ENCODE data around the gene C20orf202. TPM values are rescaled to one million over a fixed set of nuclear protein-coding genes. Genes with fewer than 3 reads are reported as not detected.
A peak's percentile ranks its signal among the peaks of the same experiment; 100 is the strongest.

Gene C20orf202
- total RNA-seq, 1 donor from 2014 or later: 0.92 TPM

DNA sequence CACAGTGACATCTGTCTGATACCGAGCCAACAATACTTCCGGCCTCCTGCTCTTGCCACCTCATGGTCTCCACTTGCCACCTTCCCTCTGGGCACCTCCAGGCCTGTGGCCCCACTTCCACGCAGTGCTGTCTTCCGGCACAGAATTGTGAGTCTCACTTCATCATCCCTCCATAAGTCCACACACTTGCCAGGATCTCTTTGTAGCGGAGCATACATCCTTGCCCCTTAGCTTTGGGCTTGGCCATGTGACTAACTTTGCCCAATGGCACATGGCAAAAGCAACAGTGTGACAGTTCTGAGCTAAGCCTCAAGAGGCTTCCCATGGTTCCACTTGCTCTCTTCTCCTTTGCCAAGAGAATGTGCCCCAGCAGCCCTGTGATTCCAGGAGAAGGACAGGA, 4.5 kb upstream of the C20orf202 start:
- no peaks in the 10 kb centered on the region for H3K9me3 Mint-ChIP-seq (ENCODE audit: unreplicated experiment)
- H3K36me3 Mint-ChIP-seq (ENCODE audit: low read depth, unreplicated experiment): no peaks in the 10 kb centered on the region
- H3K4me3 Mint-ChIP-seq (ENCODE audit: unreplicated experiment): no peak overlapping the region
- peaks cover 4% of the 10 kb centered on the region for H3K27me3 Mint-ChIP-seq (ENCODE audit: unreplicated experiment)
- DNase-seq (ENCODE audit: low spot score): no peak
- no peak overlapping the region for H3K27ac Mint-ChIP-seq (ENCODE audit: unreplicated experiment)
- TF ChIP-seq, protein P1, sequence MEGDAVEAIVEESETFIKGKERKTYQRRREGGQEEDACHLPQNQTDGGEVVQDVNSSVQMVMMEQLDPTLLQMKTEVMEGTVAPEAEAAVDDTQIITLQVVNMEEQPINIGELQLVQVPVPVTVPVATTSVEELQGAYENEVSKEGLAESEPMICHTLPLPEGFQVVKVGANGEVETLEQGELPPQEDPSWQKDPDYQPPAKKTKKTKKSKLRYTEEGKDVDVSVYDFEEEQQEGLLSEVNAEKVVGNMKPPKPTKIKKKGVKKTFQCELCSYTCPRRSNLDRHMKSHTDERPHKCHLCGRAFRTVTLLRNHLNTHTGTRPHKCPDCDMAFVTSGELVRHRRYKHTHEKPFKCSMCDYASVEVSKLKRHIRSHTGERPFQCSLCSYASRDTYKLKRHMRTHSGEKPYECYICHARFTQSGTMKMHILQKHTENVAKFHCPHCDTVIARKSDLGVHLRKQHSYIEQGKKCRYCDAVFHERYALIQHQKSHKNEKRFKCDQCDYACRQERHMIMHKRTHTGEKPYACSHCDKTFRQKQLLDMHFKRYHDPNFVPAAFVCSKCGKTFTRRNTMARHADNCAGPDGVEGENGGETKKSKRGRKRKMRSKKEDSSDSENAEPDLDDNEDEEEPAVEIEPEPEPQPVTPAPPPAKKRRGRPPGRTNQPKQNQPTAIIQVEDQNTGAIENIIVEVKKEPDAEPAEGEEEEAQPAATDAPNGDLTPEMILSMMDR (IDR thresholded peaks at IDR 0.05; ENCODE audit: unreplicated experiment): no peak
- peaks cover 26% of the 10 kb centered on the region for H3K4me1 Mint-ChIP-seq (ENCODE audit: unreplicated experiment)

DNA sequence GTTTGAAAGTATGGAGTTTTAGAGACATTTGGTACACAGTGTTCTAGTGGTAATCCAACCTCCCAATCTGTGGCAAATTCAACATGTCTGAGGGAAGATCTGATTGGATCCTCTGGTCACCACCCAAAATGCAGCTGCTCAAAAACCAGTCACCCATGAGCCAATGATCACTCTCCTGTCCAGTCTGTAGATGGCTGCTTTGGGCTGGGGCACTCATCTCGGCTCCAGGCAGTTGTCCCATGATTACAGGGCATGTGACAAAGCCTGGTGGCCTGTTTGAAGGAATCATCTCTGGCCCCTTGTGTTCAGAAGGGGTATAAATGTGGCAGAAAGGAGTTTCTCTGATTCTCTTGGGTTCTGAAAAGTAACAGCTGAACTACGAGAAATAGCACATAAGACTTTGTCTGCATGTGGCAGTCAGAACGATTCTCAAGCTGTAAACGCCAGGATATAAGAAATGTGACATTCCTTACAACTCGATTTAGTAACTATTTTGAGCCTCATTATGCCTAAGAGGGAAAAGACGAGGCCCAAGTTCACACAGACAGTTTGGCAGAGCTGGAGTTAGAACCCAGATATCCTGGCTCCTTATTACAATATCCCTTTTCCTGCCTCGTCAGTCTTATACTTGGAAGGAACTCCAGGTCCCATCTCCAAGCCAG, 3.9 kb upstream of the C20orf202 start:
- no peak for DNase-seq (ENCODE audit: low spot score)
- Mint-ChIP-seq H3K4me1 (ENCODE audit: unreplicated experiment) (peaks cover 32% of the 10 kb centered on the region), H3K27ac (ENCODE audit: unreplicated experiment) (no peak overlapping the region), H3K36me3 (ENCODE audit: low read depth, unreplicated experiment) (no peaks in the 10 kb centered on the region), H3K4me3 (ENCODE audit: unreplicated experiment) (no peak overlapping the region), H3K27me3 (ENCODE audit: unreplicated experiment) (peaks cover 4% of the 10 kb centered on the region), H3K9me3 (ENCODE audit: unreplicated experiment) (no peaks in the 10 kb centered on the region)
- TF ChIP-seq, protein P1 (IDR thresholded peaks at IDR 0.05; ENCODE audit: unreplicated experiment): no peak

DNA sequence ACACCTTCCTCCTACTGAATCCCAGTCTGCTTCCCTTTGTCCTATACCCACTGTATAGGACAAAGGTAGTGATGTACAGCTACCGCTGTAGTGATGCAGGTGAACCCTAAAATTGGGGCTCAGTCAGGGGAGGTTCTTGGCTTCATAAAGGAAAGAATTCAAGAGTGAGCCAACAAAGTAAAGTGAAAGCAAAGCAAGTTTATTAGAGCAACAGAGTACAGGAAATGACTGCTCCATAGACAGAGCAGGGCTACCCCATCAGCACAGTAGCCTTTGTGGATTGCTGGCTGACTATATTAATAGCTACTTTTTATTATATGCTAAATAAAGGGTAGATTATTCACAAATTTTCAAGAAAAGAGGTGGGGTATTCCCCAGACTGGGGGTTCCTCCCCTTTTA, 3.3 kb upstream of the C20orf202 start:
- TF ChIP-seq, protein P1 (IDR thresholded peaks at IDR 0.05; ENCODE audit: unreplicated experiment): no peak
- Mint-ChIP-seq H3K36me3 (ENCODE audit: low read depth, unreplicated experiment) (no peaks in the 10 kb centered on the region), H3K27me3 (ENCODE audit: unreplicated experiment) (peaks cover 5% of the 10 kb centered on the region), H3K4me3 (ENCODE audit: unreplicated experiment) (no peak overlapping the region), H3K4me1 (ENCODE audit: unreplicated experiment) (peaks cover 33% of the 10 kb centered on the region), H3K9me3 (ENCODE audit: unreplicated experiment) (no peaks in the 10 kb centered on the region), H3K27ac (ENCODE audit: unreplicated experiment) (no peak overlapping the region)
- DNase-seq (ENCODE audit: low spot score): no peak

DNA sequence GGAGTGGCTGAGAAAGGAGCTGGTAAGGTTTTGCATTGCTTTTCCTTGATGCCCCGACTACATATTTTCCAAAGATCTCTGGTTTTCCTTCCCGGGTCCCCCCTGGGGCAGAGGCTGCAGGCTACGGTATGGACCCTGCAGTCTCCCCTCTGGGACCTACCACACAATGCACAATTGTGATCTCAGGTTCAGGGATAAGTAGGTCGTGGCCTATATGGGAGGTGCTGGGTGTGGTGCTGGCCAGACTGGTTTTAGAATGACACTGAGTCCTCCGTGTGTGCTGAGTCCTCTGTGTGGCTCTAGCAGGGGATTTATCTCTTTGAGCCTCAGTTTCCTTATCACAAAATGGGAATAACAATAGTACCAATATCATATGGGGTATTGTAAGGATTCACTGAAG, 376 bp downstream of the C20orf202 start:
- no peaks in the 10 kb centered on the region for H3K36me3 Mint-ChIP-seq (ENCODE audit: low read depth, unreplicated experiment)
- H3K4me1 Mint-ChIP-seq (ENCODE audit: unreplicated experiment): peaks cover 28% of the 10 kb centered on the region
- peaks cover 5% of the 10 kb centered on the region for H3K27me3 Mint-ChIP-seq (ENCODE audit: unreplicated experiment)
- DNase-seq (ENCODE audit: low spot score): no peak
- peak overlapping the region; percentile 42 for H3K27ac Mint-ChIP-seq (ENCODE audit: unreplicated experiment)
- TF ChIP-seq, protein P1 (IDR thresholded peaks at IDR 0.05; ENCODE audit: unreplicated experiment): no peak
- H3K9me3 Mint-ChIP-seq (ENCODE audit: unreplicated experiment): no peaks in the 10 kb centered on the region
- H3K4me3 Mint-ChIP-seq (ENCODE audit: unreplicated experiment): no peak overlapping the region

DNA sequence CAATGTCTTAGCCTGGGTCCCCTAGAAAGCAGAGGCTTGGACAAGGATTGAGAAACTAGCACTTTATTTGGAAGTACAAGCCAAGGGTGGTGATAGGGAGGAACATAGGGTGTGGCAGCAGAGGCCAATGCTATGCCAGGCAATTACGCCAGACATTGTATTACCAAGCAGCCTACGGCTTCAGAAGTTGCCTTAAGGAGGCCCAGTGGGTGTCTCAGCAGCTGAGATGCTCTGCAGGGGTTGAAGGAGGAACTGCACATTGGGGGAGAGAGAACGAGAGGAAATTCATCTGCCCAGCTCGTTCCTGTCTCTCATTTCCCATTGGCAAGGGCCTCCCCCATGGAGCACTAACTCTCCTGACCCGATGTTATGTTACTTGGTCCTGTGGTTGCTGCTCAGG, 859 bp downstream of the C20orf202 start:
- peaks cover 5% of the 10 kb centered on the region for H3K27me3 Mint-ChIP-seq (ENCODE audit: unreplicated experiment)
- peaks cover 28% of the 10 kb centered on the region for H3K4me1 Mint-ChIP-seq (ENCODE audit: unreplicated experiment)
- H3K4me3 Mint-ChIP-seq (ENCODE audit: unreplicated experiment): no peak overlapping the region
- peak overlapping the region; percentile 42 for H3K27ac Mint-ChIP-seq (ENCODE audit: unreplicated experiment)
- no peaks in the 10 kb centered on the region for H3K9me3 Mint-ChIP-seq (ENCODE audit: unreplicated experiment)
- no peaks in the 10 kb centered on the region for H3K36me3 Mint-ChIP-seq (ENCODE audit: low read depth, unreplicated experiment)
- DNase-seq (ENCODE audit: low spot score): no peak
- TF ChIP-seq, protein P1 (IDR thresholded peaks at IDR 0.05; ENCODE audit: unreplicated experiment): no peak

All from endothelial cell (in vitro differentiated cells).